K562 (cell line): Measurements from ENCODE around the gene DPAGT1. TPM values are rescaled to one million over a fixed set of nuclear protein-coding genes. Genes with fewer than 3 reads are reported as not detected.

Experiments used
- ETV1 ChIP-seq: fragments of 450-650 bp; conservative IDR thresholded peaks from 2 replicates; pipeline ENCODE4 v1.6.1; 2016; ENCODE audit warnings: missing genetic modification characterization, control low read depth, low read depth, missing compliant biosample characterization
- FOXK1 ChIP-seq: sonication (generic); formaldehyde crosslinking; IDR thresholded peaks from 2 replicates; pipeline ENCODE4 v1.8.0; 2022; ENCODE audit warnings: missing genetic modification reagents, mild to moderate bottlenecking, borderline replicate concordance
- FOXK2 ChIP-seq, 2 experiments: fragments of 450-650 bp; IDR thresholded peaks in 1 of 2; conservative IDR thresholded peaks in 1 of 2; 2 replicates each; pipeline ENCODE4 v1.6.1; 2016; ENCODE audit warnings: low read depth in 2 of 2, mild to moderate bottlenecking in 1 of 2
- HMGXB4 ChIP-seq: sonication (generic); formaldehyde crosslinking; IDR thresholded peaks from 2 replicates; pipeline ENCODE4 v1.8.1; 2023; ENCODE audit warnings: mild to moderate bottlenecking, missing genetic modification reagents
- ILF3 ChIP-seq: fragments of 450-650 bp; IDR thresholded peaks from 2 replicates; pipeline ENCODE4 v1.6.1; 2018; ENCODE audit warnings: antibody characterized with exemption, mild to moderate bottlenecking, moderate library complexity, borderline replicate concordance
- KHSRP ChIP-seq: fragments of 450-650 bp; IDR thresholded peaks from 2 replicates; pipeline ENCODE4 v1.6.1; 2017
- MECOM ChIP-seq: fragments of 250-450 bp; sonication (Bioruptor Pico); IDR thresholded peaks from 2 replicates; pipeline ENCODE4 v1.8.0; 2022; ENCODE audit warnings: inconsistent platforms
- MEF2D ChIP-seq: conservative IDR thresholded peaks from 2 replicates; pipeline ENCODE4 v1.6.1; 2016; ENCODE audit warnings: low read depth, missing genetic modification characterization, missing compliant biosample characterization
- MIER1 ChIP-seq: fragments of 450-650 bp; IDR thresholded peaks from 2 replicates; pipeline ENCODE4 v1.6.1; 2016; ENCODE audit warnings: antibody characterized with exemption, mild to moderate bottlenecking, low read depth
- NFIC ChIP-seq: fragments of 450-650 bp; IDR thresholded peaks from 2 replicates; pipeline ENCODE4 v1.6.1; 2017; ENCODE audit warnings: mild to moderate bottlenecking, inconsistent platforms
- NFRKB ChIP-seq: fragments of 450-650 bp; IDR thresholded peaks from 2 replicates; pipeline ENCODE4 v1.6.1; 2016; ENCODE audit warnings: low read depth
- NR3C1 ChIP-seq: sonication (generic); formaldehyde crosslinking; IDR thresholded peaks from 2 replicates; pipeline ENCODE4 v1.8.1; 2022; ENCODE audit warnings: missing genetic modification reagents
- PHF21A ChIP-seq: fragments of 450-650 bp; IDR thresholded peaks from 2 replicates; pipeline ENCODE4 v1.6.1; 2017; ENCODE audit warnings: low read depth, borderline replicate concordance
- RAD21 ChIP-seq, 2 experiments: fragments of 250-450 bp in 1 of 2; fragments of 450-650 bp in 1 of 2; sonication (Bioruptor Pico) in 1 of 2; formaldehyde crosslinking in 1 of 2; IDR thresholded peaks in 1 of 2; conservative IDR thresholded peaks in 1 of 2; 2 replicates each; pipeline versions ENCODE4 v1.4.0 to v1.8.0; 2020 to 2022; ENCODE audit warnings: mild to moderate bottlenecking in 2 of 2, moderate library complexity in 1 of 2
- RB1 ChIP-seq: fragments of 450-650 bp; IDR thresholded peaks from 2 replicates; pipeline ENCODE4 v1.6.1; 2017; ENCODE audit warnings: low read depth, mild to moderate bottlenecking
- SMAD4 ChIP-seq: fragments of 250-450 bp; sonication (Bioruptor Pico); conservative IDR thresholded peaks from 2 replicates; pipeline ENCODE4 v1.8.0; 2021; ENCODE audit warnings: inconsistent platforms, mild to moderate bottlenecking, moderate library complexity
- SMARCC2 ChIP-seq: fragments of 450-650 bp; IDR thresholded peaks from 2 replicates; pipeline ENCODE4 v1.6.1; 2017; ENCODE audit warnings: antibody characterized with exemption, moderate library complexity, mild to moderate bottlenecking, low read depth
- SNIP1 ChIP-seq: fragments of 450-650 bp; IDR thresholded peaks from 2 replicates; pipeline ENCODE4 v1.7.1; 2017; ENCODE audit warnings: low read depth, mild to moderate bottlenecking
- TAF15 ChIP-seq: fragments of 200-400 bp; formaldehyde crosslinking; IDR thresholded peaks from 2 replicates; pipeline ENCODE4 v1.6.1; 2017; ENCODE audit warnings: mild to moderate bottlenecking, low read depth, low read length, moderate library complexity
- TEAD2 ChIP-seq: fragments of 450-650 bp; IDR thresholded peaks from 2 replicates; pipeline ENCODE4 v1.6.1; 2016; ENCODE audit warnings: missing genetic modification characterization, control low read depth, missing compliant biosample characterization
- ZNF121 ChIP-seq: sonication (generic); formaldehyde crosslinking; conservative IDR thresholded peaks from 2 replicates; pipeline ENCODE4 v1.8.0; 2022; ENCODE audit warnings: missing genetic modification reagents
- ZNF444 ChIP-seq: fragments of 250-450 bp; sonication (Bioruptor Pico); IDR thresholded peaks from 2 replicates; pipeline ENCODE4 v1.4.0; 2020; ENCODE audit warnings: mild to moderate bottlenecking, moderate library complexity
- ZNF830 ChIP-seq: fragments of 250-450 bp; sonication (Bioruptor Pico); IDR thresholded peaks from 2 replicates; pipeline ENCODE4 v1.5.0; 2021; ENCODE audit warnings: mild to moderate bottlenecking
- polyA plus RNA-seq, 8 experiments: library from polyadenylated mRNA; depleted of rRNA in 4 of 8; stranded (reverse) in 5 of 8; unstranded in 3 of 8; fragments of >200 nt; fragmentation: Nextera tagmentation in 2 of 8; fragmentation: Illumina TruSeq in 1 of 8; extraction: Ambion mirVana in 2 of 8; extraction: Trizol in 1 of 8; gene quantifications; 2 replicates each; pipeline versions ENCODE4 v1.2.1 to v1.2.3, GENCODE V29; 2011 to 2014; ENCODE audit warnings: inconsistent platforms in 1 of 8, missing spikeins in 1 of 8
- total RNA-seq, 7 experiments: library from RNA; depleted of rRNA in 6 of 7; stranded (reverse); fragments of >200 nt in 6 of 7; fragmentation: Illumina TruSeq in 2 of 7; extraction: Trizol in 2 of 7; gene quantifications; 2 replicates each; pipeline versions ENCODE4 v1.2.1 to v1.2.3, GENCODE V29; 2011 to 2021; ENCODE audit warnings: low replicate concordance in 1 of 7
- TF ChIP-seq, protein P1 (sequence below): fragments of 250-450 bp; sonication (Bioruptor Pico); IDR thresholded peaks from 2 replicates; pipeline ENCODE4 v1.9.0; 2021; ENCODE audit warnings: mild to moderate bottlenecking
- TF ChIP-seq, protein P2 (sequence below): sonication (generic); formaldehyde crosslinking; IDR thresholded peaks from 2 replicates; pipeline ENCODE4 v1.8.0; 2022; ENCODE audit warnings: missing genetic modification reagents, mild to moderate bottlenecking, borderline replicate concordance

Gene DPAGT1
- total and polyA plus RNA-seq, 9 of the 15 experiments (the other 6 are each of a cell fraction or from before 2014, with no cell fraction given), result 29.9 to 135 (median 85.0) TPM

DNA sequence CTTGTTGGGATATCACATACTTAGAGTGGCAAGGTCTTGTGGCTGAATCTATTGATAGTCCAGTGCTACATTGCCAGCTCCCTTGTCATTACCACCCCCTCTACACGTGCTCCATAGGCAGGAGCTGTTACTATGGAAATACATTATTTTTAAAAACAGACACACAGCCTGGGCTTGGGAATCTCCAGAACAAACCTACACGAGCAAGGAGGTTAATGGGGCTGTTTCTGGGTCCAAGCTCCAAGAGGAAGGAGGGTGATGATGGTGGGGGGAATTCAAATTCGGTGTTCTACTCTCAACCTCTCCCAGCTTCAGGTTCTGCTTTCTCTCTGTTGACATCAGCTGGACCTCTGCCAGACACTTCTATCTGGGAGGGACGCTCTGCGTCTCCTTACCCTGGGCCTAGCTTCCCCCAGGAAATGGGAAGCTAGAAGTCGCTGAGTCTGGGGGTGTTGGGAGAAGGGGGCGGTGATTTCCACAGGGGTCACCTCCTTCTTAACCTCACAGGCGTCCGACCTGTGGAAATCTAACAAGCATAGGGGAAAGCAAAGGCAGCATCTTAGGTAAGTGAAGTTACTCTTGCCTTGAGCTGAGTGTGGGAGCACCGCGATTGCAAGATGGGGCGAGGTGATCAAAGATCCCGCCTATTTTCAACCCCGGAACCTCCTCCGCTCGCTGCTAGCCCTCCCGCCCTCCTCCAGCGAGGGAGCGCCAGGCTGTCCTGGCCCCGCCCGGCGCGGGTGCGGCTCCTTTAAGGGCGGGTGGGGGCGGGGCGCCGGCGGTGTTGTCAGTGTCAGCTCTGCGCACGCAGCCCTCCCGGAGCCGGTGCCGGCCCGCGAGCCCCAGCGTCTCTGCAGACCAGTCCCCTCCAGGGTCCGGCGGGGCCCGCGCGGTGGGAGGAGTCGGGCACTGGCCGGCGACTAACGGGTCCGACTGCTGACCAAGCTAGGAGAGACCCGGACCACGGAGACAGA lies 5.2 kb upstream of the DPAGT1 start, which contains the start of gene C2CD2L (continued):
- TF ChIP-seq HMGXB4 (CRISPR knock-in tag) (no peak), PHF21A (no peak), KHSRP (no peak), FOXK2 (conservative IDR thresholded peaks at IDR 0.05 in 1 of 2, IDR thresholded peaks at IDR 0.05 in 1 of 2; ENCODE audit: low read depth in 2 of 2) (peak; percentile 68 to 76; a peak in 3 of 4 replicates), ILF3 (no peak), NR3C1 (CRISPR knock-in tag) (no peak), NFRKB (peak; percentile 68; the same call in 1 of the 2 replicates), MECOM (CRISPR knock-in tag) (0 out of 2 replicates have a peak, but pooled peaks have one; percentile 23), TAF15 (no peak), ZNF444 (CRISPR knock-in tag) (no peak), RAD21 (CRISPR knock-in tag; conservative IDR thresholded peaks at IDR 0.05 in 1 of 2, IDR thresholded peaks at IDR 0.05 in 1 of 2) (no peak), ZNF830 (no peak), SNIP1 (no peak), SMAD4 (CRISPR knock-in tag) (peak; percentile 52; the same call in 1 of the 2 replicates), RB1 (peak; percentile 55; the same call in 1 of the 2 replicates), MIER1 (no peak), ETV1 (peak; percentile 52; the same call in 1 of the 2 replicates), ZNF121 (CRISPR knock-in tag) (no peak), NFIC (peak; percentile 97), MEF2D (tag) (0 out of 2 replicates have a peak, but pooled peaks have one; percentile 14), SMARCC2 (no peak), TEAD2 (tag) (no peak), FOXK1 (CRISPR knock-in tag) (peak; percentile 70; the same call in 1 of the 2 replicates)
- TF ChIP-seq, protein P1, sequence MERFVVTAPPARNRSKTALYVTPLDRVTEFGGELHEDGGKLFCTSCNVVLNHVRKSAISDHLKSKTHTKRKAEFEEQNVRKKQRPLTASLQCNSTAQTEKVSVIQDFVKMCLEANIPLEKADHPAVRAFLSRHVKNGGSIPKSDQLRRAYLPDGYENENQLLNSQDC (CRISPR knock-in tag), result no peak
- TF ChIP-seq, protein P2, sequence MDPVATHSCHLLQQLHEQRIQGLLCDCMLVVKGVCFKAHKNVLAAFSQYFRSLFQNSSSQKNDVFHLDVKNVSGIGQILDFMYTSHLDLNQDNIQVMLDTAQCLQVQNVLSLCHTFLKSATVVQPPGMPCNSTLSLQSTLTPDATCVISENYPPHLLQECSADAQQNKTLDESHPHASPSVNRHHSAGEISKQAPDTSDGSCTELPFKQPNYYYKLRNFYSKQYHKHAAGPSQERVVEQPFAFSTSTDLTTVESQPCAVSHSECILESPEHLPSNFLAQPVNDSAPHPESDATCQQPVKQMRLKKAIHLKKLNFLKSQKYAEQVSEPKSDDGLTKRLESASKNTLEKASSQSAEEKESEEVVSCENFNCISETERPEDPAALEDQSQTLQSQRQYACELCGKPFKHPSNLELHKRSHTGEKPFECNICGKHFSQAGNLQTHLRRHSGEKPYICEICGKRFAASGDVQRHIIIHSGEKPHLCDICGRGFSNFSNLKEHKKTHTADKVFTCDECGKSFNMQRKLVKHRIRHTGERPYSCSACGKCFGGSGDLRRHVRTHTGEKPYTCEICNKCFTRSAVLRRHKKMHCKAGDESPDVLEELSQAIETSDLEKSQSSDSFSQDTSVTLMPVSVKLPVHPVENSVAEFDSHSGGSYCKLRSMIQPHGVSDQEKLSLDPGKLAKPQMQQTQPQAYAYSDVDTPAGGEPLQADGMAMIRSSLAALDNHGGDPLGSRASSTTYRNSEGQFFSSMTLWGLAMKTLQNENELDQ (CRISPR knock-in tag), result 0 out of 2 replicates have a peak, but pooled peaks have one; percentile 60
